GM04503 (cell line): ENCODE measurements around the gene USP37.
A peak's percentile ranks its signal among the peaks of the same experiment; 100 is the strongest.
"Not testable (repeated sequence)": the region's sequence is repeated elsewhere in the genome, so short reads cannot be mapped to it uniquely, and the experiment has no call there.

Experiments used
- DNase-seq: peaks from one replicate; pipeline ENCODE4 v3.0.0-alpha.2; 2012; ENCODE audit warnings: low read depth

Gene USP37

GRCh38 chr2:218547978-218548377 is 20.2 kb downstream of the USP37 start:
- no peak for DNase-seq

DNA sequence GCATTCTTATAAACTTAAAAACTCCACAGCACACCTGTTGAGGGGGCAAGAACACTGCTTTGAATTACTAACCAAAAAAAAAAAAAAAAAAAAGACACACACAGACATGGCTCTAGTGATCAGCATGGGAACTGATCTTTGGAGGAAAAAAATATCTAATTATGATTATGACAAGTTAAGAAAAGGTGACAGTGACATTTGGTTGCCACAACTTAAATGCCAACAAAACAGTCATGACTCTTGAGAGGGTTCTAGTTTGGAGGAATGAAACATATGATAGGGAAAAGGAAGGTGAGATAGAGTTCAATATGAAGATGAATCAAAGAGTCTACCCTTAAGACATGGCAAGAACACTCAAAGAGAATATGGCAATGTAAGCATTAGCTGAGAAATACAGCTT is 20.6 kb downstream of the USP37 start:
- no peak for DNase-seq

DNA sequence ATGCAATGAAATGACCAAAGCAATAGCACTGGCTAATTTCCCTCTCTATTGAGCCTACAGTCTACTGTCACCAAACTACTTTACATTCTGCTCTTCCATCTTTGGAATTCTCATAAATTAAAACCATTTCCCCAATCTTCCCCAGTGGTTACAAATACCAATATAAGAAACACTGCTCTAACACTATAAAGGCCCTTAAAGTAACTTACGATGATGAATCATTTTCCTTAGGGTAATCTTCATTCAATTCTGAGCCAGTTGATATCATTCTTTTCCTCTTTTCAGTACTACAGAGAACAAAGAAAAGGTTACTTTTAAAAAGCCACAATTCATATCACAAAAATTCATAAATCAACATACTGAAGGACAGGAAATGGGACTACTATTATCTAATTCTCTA is 22.1 kb downstream of the USP37 start:
- DNase-seq: no peak

GRCh38 chr2:218540015-218540414 is 28.1 kb downstream of the USP37 start:
- DNase-seq: no peak

GRCh38 chr2:218536804-218537494 is 31.2 kb downstream of the USP37 start:
- no peak for DNase-seq

DNA sequence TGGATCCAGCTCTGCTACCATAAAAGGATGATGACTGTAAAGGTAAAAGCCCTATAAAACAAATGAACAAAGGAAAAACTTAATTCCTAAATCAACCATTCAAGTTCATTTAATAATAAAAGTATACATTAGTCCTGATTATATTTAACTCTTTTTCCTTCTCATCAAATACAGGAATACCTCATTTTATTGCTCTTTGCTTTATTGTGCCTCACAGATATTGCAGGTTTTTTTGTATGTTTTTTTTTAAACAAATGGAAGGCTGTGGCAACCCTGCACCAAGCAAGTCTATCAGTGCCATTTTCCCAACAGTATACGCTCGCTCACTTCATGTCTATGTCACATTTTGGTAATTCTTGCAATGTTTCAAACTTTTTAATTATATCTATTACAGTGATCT is 38.2 kb downstream of the USP37 start:
- DNase-seq: no peak

- not testable (repeated sequence) for DNase-seq
These were observed 39.7 kb downstream of the USP37 start for GRCh38 chr2:218528409-218528808.

DNA sequence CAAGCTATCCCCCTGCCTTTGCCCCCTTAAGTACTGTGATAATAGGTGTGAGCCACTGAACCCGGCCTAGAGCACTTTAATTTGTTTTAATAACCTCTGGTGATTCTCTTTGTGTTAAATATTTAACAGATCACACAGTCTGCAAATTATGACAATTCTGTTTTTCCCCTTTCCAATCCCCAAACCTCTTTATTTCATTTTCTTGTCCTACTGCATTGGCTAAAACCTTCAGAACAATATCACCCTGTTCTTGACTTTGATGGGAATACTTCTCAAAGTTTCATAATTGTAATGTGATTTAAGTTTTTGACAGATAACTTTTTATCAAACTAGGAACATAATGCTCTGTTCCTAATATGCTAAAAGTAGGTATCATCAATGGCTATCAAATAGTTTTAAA is 44.5 kb downstream of the USP37 start:
- DNase-seq: no peak

- DNase-seq: no peak
These were observed 49.3 kb downstream of the USP37 start for GRCh38 chr2:218518876-218519275.

GRCh38 chr2:218517434-218518206 is 50.5 kb downstream of the USP37 start:
- DNase-seq: peak; percentile 4

DNA sequence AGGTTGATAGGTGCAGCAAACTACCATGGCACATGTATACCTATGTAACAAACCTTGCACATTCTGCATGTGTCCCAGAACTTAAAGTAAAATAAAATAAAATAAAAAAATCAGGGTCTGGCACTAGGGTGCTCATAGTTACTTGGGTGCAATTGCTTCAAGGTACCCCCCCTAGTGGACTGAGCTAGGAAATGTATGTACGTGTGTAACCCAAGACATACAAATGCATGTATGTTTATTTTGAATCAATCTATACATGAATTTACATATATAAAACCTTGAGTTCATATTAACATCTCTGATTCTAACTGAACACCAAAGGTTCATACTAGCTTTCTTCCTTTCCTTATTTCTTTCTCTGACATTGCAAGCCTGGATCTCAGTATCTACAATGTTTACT is 51.5 kb downstream of the USP37 start:
- DNase-seq: no peak

GRCh38 chr2:218513676-218514075 is 54.5 kb downstream of the USP37 start:
- no peak for DNase-seq

GRCh38 chr2:218508299-218508698 is 59.9 kb downstream of the USP37 start:
- DNase-seq: no peak

DNA sequence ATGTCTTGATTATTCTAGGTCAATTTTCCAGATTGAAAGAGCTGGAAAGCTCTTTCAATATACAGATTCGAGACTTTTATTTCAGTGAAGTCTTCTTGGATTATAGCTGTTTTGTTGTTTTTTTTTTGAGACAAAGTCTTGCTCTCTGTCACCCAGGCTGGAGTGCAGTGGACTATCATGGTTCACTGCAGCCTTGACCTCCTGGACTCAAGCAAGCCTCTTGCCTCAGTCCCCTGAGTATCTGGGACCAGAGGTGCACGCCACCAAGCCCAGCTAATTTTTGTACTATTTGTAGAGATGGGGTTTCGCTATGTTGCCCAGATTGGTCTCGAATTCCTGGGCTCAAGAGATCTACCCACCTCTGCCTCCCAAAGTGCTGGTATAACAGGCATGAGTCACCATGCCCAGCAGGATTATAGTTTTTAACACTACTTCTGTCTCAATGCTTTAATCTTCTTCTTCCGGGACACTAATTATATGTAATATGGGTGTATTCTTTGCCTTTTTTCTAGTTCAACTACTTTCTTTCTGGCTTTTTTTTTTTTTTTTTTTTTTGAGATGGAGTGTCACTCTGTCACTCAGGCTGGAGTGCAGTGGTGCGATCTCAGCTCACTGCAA is 62.3 kb downstream of the USP37 start:
- DNase-seq: no peak

GRCh38 chr2:218501665-218502064 is 66.5 kb downstream of the USP37 start:
- peak; percentile 40 for DNase-seq

GRCh38 chr2:218500501-218501060 is 67.6 kb downstream of the USP37 start:
- no peak for DNase-seq

DNA sequence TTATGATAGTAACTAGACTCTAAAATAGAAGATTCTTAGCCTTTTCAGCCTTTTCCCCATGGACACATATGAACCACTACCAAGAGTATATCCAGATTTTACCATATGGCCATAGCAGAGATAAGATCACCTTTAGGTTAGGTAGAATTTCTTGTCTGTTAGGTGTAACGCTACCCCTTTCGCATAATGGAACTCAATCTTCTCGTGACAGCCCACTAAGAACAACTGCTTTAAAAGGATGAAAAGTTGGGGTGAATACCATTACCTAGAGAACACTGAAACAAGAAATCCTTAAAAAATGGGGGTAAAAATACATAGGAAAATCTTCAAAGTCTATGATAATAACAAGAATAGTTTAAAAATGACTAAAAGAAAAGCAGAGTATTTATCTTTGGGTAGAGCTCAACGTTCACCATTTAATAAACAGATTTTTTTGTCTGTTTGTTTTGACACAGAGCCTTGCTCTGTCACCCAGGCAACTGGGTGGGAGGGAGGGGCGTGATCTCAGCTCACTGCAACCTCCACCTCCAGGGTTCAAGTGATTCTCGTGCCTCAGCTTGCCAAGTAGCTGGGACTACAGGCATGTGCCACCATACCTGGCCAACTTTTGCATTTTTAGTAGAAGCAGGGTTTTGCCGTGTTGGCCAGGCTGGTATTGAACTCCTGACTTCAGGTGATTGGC is 82.0 kb downstream of the USP37 start:
- no peak for DNase-seq

DNA sequence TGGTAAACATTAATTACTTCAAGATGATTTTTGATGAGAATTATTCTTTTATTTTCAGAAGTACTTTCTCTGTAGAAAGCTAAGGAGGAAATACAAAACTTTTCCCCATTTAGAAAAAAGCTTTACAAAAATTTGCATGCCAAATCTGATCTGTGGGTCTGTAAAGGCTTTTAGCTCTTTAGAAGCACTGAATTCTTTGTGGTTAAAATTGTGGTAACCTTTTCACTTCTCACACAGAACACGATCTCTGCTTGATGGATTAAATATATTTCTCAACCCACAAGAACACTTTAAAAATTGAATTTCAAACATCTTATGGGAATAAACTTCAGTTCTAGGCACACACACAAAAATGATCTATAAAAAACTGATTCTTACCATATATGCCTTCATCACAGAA is 85.5 kb downstream of the USP37 start:
- no peak for DNase-seq

DNA sequence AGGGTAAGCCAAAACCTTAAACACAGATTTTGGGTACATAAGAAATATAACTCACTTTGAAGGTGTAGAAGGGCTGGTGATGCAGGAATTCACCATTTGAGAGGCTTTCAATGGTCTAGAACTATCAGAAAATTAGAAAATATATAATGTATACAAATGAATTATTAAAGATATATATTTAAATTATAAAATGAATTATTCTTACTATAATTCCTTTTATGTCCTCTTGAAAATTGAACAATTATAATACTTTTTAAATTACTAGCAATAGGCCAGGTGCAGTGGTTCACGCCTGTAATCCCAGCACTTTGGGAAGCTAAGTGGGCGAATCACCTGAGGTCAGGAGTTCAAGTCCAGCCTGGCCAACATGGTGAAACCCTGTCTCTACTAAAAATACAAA is 88.6 kb downstream of the USP37 start:
- no peak for DNase-seq

GRCh38 chr2:218478544-218478943 is 89.6 kb downstream of the USP37 start:
- no peak for DNase-seq

- no peak for DNase-seq
These were observed 90.9 kb downstream of the USP37 start for GRCh38 chr2:218477247-218477646.

DNA sequence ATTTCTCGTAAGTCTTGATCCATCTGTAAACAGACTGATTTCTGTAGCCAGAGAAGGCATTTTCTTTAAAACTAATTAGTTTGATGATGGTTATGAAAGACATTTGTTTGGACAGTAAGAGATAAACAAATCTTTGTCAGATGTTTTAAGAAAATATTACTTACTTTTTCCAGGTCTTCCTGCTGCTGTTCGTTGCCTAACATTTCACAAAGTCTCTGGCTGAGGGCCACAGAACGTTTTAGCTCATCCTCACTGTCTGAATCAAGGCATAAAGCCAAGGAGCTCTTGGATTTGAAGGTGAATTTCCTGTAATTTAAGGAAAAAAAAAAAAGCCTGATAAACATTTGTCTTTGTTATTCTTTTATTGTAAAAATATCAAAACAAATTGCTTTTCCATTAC is 91.5 kb downstream of the USP37 start:
- DNase-seq: no peak
